Progenitor cell of endocrine pancreas (in vitro differentiated cells): ENCODE data around the gene NDUFAF2. TPM values are rescaled to one million over a fixed set of nuclear protein-coding genes. Genes with fewer than 3 reads are reported as not detected.

Experiments
- DNase-seq: peaks from one replicate; pipeline ENCODE4 v3.0.0; 2021; ENCODE audit warnings: low spot score; ENCODE audit not compliant: unreplicated experiment
- H3K27ac Mint-ChIP-seq: 2 replicates; pipeline ENCODE4 v1.8.0; 2021; ENCODE audit warnings: mild to moderate bottlenecking, moderate library complexity, mixed read lengths
- H3K27me3 Mint-ChIP-seq: 2 replicates; pipeline ENCODE4 v1.8.0; 2021; ENCODE audit warnings: mixed read lengths
- H3K36me3 Mint-ChIP-seq: 2 replicates; pipeline ENCODE4 v1.8.0; 2022; ENCODE audit warnings: mixed read lengths; ENCODE audit not compliant: insufficient read depth
- H3K4me1 Mint-ChIP-seq: 2 replicates; pipeline ENCODE4 v1.8.0; 2021; ENCODE audit warnings: low read depth, mixed read lengths
- H3K4me3 Mint-ChIP-seq: 2 replicates; pipeline ENCODE4 v1.8.0; 2021; ENCODE audit warnings: low read depth, mild to moderate bottlenecking, moderate library complexity, mixed read lengths
- H3K9me3 Mint-ChIP-seq: 2 replicates; pipeline ENCODE4 v1.8.0; 2021; ENCODE audit warnings: low read depth, mixed read lengths
- total RNA-seq: library from RNA; stranded (reverse); gene quantifications from 2 replicates; pipeline ENCODE4 v1.2.1, GENCODE V29; 2021
- TF ChIP-seq, protein P1 (sequence below): fragments of 200-600 bp; sonication (generic); IDR thresholded peaks from one replicate; pipeline ENCODE4 v1.5.0; 2021; ENCODE audit warnings: antibody characterized with exemption, mild to moderate bottlenecking; ENCODE audit not compliant: unreplicated experiment

Gene NDUFAF2
- total RNA-seq, 1 donor from 2014 or later, result 21.2 TPM

DNA sequence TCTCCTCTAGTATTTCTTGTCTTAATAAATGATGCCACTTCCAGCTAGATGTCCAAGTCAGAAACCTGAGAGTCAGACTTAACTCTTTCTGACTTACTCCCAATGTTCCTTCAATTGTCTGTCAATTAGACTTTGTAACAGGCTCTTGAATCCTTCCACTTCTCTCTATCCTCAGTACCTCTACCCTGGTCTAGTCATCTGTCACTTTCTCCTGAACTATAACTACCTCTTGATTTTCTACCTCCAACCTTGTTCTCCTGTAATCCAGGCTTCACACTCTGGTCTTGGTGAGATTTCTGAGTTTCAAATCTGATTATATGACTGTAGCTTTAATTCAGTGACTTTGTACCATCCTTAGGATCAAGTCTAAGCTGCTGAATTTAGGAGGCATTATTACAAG, 64.9 kb downstream of the NDUFAF2 start:
- TF ChIP-seq, protein P1, sequence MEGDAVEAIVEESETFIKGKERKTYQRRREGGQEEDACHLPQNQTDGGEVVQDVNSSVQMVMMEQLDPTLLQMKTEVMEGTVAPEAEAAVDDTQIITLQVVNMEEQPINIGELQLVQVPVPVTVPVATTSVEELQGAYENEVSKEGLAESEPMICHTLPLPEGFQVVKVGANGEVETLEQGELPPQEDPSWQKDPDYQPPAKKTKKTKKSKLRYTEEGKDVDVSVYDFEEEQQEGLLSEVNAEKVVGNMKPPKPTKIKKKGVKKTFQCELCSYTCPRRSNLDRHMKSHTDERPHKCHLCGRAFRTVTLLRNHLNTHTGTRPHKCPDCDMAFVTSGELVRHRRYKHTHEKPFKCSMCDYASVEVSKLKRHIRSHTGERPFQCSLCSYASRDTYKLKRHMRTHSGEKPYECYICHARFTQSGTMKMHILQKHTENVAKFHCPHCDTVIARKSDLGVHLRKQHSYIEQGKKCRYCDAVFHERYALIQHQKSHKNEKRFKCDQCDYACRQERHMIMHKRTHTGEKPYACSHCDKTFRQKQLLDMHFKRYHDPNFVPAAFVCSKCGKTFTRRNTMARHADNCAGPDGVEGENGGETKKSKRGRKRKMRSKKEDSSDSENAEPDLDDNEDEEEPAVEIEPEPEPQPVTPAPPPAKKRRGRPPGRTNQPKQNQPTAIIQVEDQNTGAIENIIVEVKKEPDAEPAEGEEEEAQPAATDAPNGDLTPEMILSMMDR, result no peak
- no peak for DNase-seq
- H3K4me1 Mint-ChIP-seq, result peaks cover 4% of the 10 kb centered on the region
- H3K36me3 Mint-ChIP-seq, result no peaks in the 10 kb centered on the region
- H3K27ac Mint-ChIP-seq, result no peak overlapping the region
- no peaks in the 10 kb centered on the region for H3K9me3 Mint-ChIP-seq
- no peak overlapping the region for H3K4me3 Mint-ChIP-seq
- no peaks in the 10 kb centered on the region for H3K27me3 Mint-ChIP-seq

DNA sequence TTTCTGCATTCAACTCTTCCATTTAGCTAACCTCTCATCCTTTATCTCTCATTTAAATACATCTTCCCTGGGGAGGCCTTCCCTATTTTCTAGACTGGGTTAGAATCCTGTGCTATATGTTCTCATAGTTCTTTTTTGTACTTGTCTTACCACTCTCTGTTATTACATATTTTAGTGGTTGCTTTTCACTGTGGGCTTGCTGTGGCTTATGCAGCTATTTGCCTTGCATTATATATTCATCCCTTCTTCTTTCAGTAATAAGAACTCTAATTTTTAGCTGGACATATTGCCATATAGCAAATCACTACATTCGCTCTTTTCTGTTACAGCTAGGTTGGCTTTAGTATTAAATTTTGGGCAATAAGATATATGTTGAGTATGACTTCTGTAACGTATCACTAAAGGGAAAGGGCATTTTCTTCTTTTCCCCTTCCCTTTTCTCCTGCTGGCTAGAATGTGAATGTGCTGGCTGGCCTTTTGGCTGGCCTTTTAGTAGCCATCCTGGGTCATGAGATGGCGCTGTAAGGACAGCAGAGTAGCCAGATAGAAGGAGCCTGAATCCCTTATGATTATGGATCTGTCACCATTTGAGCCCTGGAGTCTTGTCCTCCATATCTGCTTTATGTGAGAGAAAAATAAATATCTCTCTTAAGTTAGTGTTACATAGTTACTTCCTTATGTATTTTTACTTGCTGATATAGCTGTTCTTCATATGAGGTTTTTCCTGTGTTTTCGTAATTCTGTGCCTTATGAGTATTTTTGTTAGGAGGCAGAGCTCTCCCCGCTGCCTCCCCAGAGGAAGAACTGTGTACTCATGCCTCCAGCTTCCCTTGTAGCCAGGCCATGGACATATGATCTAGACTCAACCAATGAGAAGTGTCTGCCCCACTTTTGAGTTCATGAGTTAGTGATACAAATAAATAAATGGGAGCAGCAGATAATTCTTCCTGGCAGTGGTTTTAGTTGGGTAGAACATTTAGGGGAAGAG, 65.8 kb downstream of the NDUFAF2 start:
- Mint-ChIP-seq H3K4me3 (no peak overlapping the region), H3K9me3 (no peaks in the 10 kb centered on the region), H3K27ac (no peak overlapping the region), H3K27me3 (no peaks in the 10 kb centered on the region), H3K36me3 (no peaks in the 10 kb centered on the region), H3K4me1 (peaks cover 4% of the 10 kb centered on the region)
- DNase-seq, result no peak
- TF ChIP-seq, protein P1, result peak; percentile 12

DNA sequence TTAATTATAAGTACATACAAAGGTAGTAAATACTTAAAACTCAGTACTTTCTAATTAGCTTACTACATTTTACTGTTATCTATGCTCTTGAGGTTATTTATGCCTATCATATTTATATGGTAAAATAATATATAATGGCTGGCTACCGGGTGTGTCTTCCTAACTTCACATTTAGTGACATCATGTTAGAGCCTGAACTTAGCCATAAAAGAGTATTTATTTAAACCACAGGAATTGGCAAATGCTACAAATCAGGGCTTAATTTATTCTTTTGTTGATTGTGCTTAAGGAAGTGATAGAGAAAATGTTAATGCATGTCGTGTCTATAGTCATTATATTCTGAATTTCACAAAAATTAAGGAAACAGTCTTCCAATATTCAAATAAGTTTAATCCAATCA, 73.1 kb downstream of the NDUFAF2 start:
- H3K36me3 Mint-ChIP-seq, result no peaks in the 10 kb centered on the region
- H3K9me3 Mint-ChIP-seq, result no peaks in the 10 kb centered on the region
- TF ChIP-seq, protein P1, result no peak
- H3K27ac Mint-ChIP-seq, result no peak overlapping the region
- H3K27me3 Mint-ChIP-seq, result no peaks in the 10 kb centered on the region
- no peak overlapping the region for H3K4me3 Mint-ChIP-seq
- no peak for DNase-seq
- H3K4me1 Mint-ChIP-seq, result no peaks in the 10 kb centered on the region

DNA sequence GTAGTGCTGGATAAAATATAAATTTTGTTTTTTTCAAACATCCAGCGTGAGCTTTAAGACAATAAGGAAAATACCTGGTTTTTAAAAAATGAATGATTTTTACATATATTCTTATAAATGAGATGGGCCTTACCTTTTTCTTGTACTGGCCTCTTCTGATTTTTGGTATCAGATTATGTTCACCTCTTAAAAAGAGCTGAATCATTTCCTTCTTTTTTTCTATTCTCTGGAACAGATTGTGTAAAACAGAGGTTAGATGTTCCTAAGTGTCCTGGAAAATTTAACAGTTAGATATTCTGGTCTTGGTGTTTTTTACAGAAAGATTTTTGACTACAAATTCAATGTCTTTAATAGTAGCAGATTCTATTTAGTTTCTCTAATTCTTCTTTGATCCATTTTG, 74.6 kb downstream of the NDUFAF2 start:
- DNase-seq, result no peak
- TF ChIP-seq, protein P1, result no peak
- Mint-ChIP-seq H3K4me3 (no peak overlapping the region), H3K27ac (no peak overlapping the region), H3K9me3 (no peaks in the 10 kb centered on the region), H3K4me1 (no peaks in the 10 kb centered on the region), H3K27me3 (no peaks in the 10 kb centered on the region), H3K36me3 (no peaks in the 10 kb centered on the region)

DNA sequence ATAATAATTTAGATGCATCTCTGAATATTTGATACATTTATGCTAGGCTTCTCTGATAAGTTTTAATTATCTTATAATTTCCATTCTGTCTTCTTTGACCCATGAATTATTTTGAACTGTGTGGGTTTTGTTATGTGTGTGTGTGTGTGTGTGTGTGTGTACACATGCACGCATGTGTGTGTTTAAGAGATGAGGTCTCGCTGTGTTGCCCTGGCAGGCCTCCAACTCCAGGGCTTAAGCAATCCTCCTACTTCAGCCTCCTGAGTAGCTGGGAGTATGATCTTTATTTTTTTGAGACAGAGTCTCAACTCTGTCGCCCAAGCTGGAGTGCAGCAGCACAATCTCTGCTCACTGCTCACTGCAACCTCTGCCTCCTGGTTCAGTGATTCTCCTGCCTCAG, 75.4 kb downstream of the NDUFAF2 start:
- no peaks in the 10 kb centered on the region for H3K9me3 Mint-ChIP-seq
- H3K4me3 Mint-ChIP-seq, result no peak overlapping the region
- no peaks in the 10 kb centered on the region for H3K36me3 Mint-ChIP-seq

More for the DNA sequence above, 75.4 kb downstream of the NDUFAF2 start:
- no peak for DNase-seq
- TF ChIP-seq, protein P1, result no peak
- Mint-ChIP-seq H3K27ac (no peak overlapping the region), H3K27me3 (no peaks in the 10 kb centered on the region), H3K4me1 (no peaks in the 10 kb centered on the region)
